IMR-90 (cell line): ENCODE measurements around the gene SLIT3. TPM values are rescaled to one million over a fixed set of nuclear protein-coding genes. Genes with fewer than 3 reads are reported as not detected.

Experiments used
- ATAC-seq: fragments of 200-7000 bp; cut with Tn5 transposase; 2 replicates; pipeline ENCODE4 v1.9.1; 2020; ENCODE audit warnings: low read depth, mild to moderate bottlenecking, moderate library complexity
- BruUV-seq: library from RNA; stranded (reverse); fragments of 400-500 nt; replicated peaks from 2 replicates; lab custom pipeline; 2021; lab: Mats Ljungman, UMichigan
- CTCF ChIA-PET: fragments of 300-600 bp; formaldehyde crosslinking; extraction: SDS; loops from one replicate; lab custom pipeline; 2021; ENCODE audit warnings: antibody characterized with exemption; lab: Yijun Ruan, JAX
- POLR2A ChIA-PET: fragments of 300-600 bp; sonication (Branson Sonifier 250); formaldehyde crosslinking; loops from one replicate; lab custom pipeline; 2022; ENCODE audit warnings: antibody characterized with exemption; ENCODE audit not compliant: unreplicated experiment; lab: Charles Lee
- DNase-seq: peaks from one replicate; pipeline ENCODE4 v3.0.0; 2013
- H2AFZ ChIP-seq: replicated peaks from 2 replicates; pipeline ENCODE3; 2013; ENCODE audit warnings: low read length, mild to moderate bottlenecking; ENCODE audit not compliant: poor library complexity
- H2AK5ac ChIP-seq: 2 replicates; pipeline ENCODE4 v1.6.1; 2013; ENCODE audit warnings: low read depth, low read length, inconsistent platforms
- H2AK9ac ChIP-seq: replicated peaks from 2 replicates; pipeline ENCODE3; 2013; ENCODE audit warnings: mild to moderate bottlenecking, low read depth, low read length, moderate library complexity; ENCODE audit not compliant: poor library complexity
- H2BK120ac ChIP-seq: 2 replicates; pipeline ENCODE4 v1.6.1; 2013; ENCODE audit warnings: low read depth, low read length, inconsistent platforms
- H2BK15ac ChIP-seq: 3 replicates; pipeline ENCODE4 v1.6.1; 2013; ENCODE audit warnings: low read depth, low read length, inconsistent platforms
- H2BK20ac ChIP-seq: 2 replicates; pipeline ENCODE4 v1.6.1; 2013; ENCODE audit warnings: low read depth, mild to moderate bottlenecking, inconsistent platforms, low read length, moderate library complexity
- H2BK5ac ChIP-seq: 2 replicates; pipeline ENCODE4 v1.6.1; 2013; ENCODE audit warnings: mild to moderate bottlenecking, low read depth, low read length, inconsistent platforms; ENCODE audit not compliant: poor library complexity, severe bottlenecking
- H3K14ac ChIP-seq: replicated peaks from 2 replicates; pipeline ENCODE4 v1.6.1; 2013; ENCODE audit warnings: low read depth, low read length, inconsistent platforms
- H3K18ac ChIP-seq: 2 replicates; pipeline ENCODE4 v1.6.1; 2013; ENCODE audit warnings: low read depth, low read length, control low read depth
- H3K23ac ChIP-seq: 2 replicates; pipeline ENCODE4 v1.6.1; 2013; ENCODE audit warnings: low read depth, low read length, inconsistent platforms
- H3K27ac ChIP-seq: 2 replicates; pipeline ENCODE4 v1.5.1; 2013; ENCODE audit warnings: mild to moderate bottlenecking, control low read depth, low read length; ENCODE audit not compliant: insufficient read depth
- H3K27me3 ChIP-seq: 2 replicates; pipeline ENCODE4 v1.6.1; 2013; ENCODE audit warnings: low read length; ENCODE audit not compliant: control insufficient read depth, insufficient read depth
- H3K36me3 ChIP-seq: 2 replicates; pipeline ENCODE4 v1.6.1; 2013; ENCODE audit warnings: low read length, mixed read lengths; ENCODE audit not compliant: control insufficient read depth, insufficient read depth
- H3K4ac ChIP-seq: 2 replicates; pipeline ENCODE4 v1.6.1; 2013; ENCODE audit warnings: low read depth, low read length, inconsistent platforms
- H3K4me1 ChIP-seq: 2 replicates; pipeline ENCODE4 v1.6.1; 2013; ENCODE audit warnings: low read length, mixed read lengths; ENCODE audit not compliant: control insufficient read depth, insufficient read depth
- H3K4me2 ChIP-seq: 2 replicates; pipeline ENCODE4 v1.6.1; 2013; ENCODE audit warnings: low read depth, mild to moderate bottlenecking, control low read depth, low read length, moderate library complexity
- H3K4me3 ChIP-seq: 2 replicates; pipeline ENCODE4 v1.5.1; 2013; ENCODE audit warnings: low read depth, mild to moderate bottlenecking, control low read depth, low read length, moderate library complexity; ENCODE audit not compliant: insufficient read depth
- H3K56ac ChIP-seq: 2 replicates; pipeline ENCODE4 v1.6.1; 2013; ENCODE audit warnings: low read length, inconsistent platforms; ENCODE audit not compliant: insufficient read depth; ENCODE audit errors: extremely low read depth
- H3K79me1 ChIP-seq, 2 experiments: 2 replicates each; pipeline ENCODE4 v1.6.1; 2013; ENCODE audit warnings: low read length in 2 of 2, inconsistent platforms in 1 of 2, low read depth in 1 of 2
- H3K9ac ChIP-seq: 2 replicates; pipeline ENCODE4 v1.6.1; 2013; ENCODE audit warnings: low read depth, low read length, control low read depth
- H3K9me1 ChIP-seq: 2 replicates; pipeline ENCODE4 v1.6.1; 2013; ENCODE audit warnings: low read length, inconsistent platforms; ENCODE audit not compliant: insufficient read depth
- H3K9me3 ChIP-seq: 2 replicates; pipeline ENCODE4 v1.6.1; 2013; ENCODE audit warnings: low read length; ENCODE audit not compliant: control insufficient read depth, insufficient read depth
- H4K20me1 ChIP-seq: 2 replicates; pipeline ENCODE4 v1.6.1; 2013; ENCODE audit warnings: low read length, inconsistent platforms; ENCODE audit not compliant: insufficient read depth
- H4K5ac ChIP-seq: 2 replicates; pipeline ENCODE4 v1.6.1; 2013; ENCODE audit warnings: mild to moderate bottlenecking, low read depth, low read length, control low read depth
- H4K8ac ChIP-seq, 2 experiments: 2 replicates each; pipeline ENCODE4 v1.6.1; 2013; ENCODE audit warnings: low read depth in 2 of 2, low read length in 2 of 2, control low read depth in 1 of 2, inconsistent platforms in 1 of 2
- H4K91ac ChIP-seq: 2 replicates; pipeline ENCODE4 v1.6.1; 2013; ENCODE audit warnings: low read depth, low read length, inconsistent platforms; ENCODE audit not compliant: insufficient read depth
- BHLHE40 ChIP-seq: fragments of 150-350 bp; IDR thresholded peaks from 2 replicates; pipeline ENCODE4 v1.6.1; 2016; ENCODE audit warnings: mild to moderate bottlenecking, low read depth, low read length
- CEBPB ChIP-seq: IDR thresholded peaks from 2 replicates; pipeline ENCODE4 v1.6.1; 2012; ENCODE audit warnings: low read depth, low read length, improper control_type of control experiment
- CHD1 ChIP-seq: IDR thresholded peaks from 2 replicates; pipeline ENCODE4 v1.6.1; 2012; ENCODE audit warnings: low read depth, low read length, improper control_type of control experiment
- CTCF ChIP-seq: conservative IDR thresholded peaks from 2 replicates; pipeline ENCODE4 v1.5.1; 2012; ENCODE audit warnings: mild to moderate bottlenecking, low read depth, low read length, improper control_type of control experiment
- FOS ChIP-seq: fragments of 150-350 bp; IDR thresholded peaks from 2 replicates; pipeline ENCODE4 v1.6.1; 2016; ENCODE audit warnings: low read depth, low read length
- MAZ ChIP-seq: IDR thresholded peaks from 2 replicates; pipeline ENCODE4 v1.6.1; 2012; ENCODE audit warnings: low read depth, mild to moderate bottlenecking, low read length, improper control_type of control experiment, moderate library complexity, borderline replicate concordance
- MXI1 ChIP-seq: IDR thresholded peaks from 2 replicates; pipeline ENCODE4 v1.6.1; 2012; ENCODE audit warnings: low read depth, mild to moderate bottlenecking, low read length, moderate library complexity, borderline replicate concordance
- NFE2L2 ChIP-seq: fragments of 150-350 bp; IDR thresholded peaks from 2 replicates; pipeline ENCODE4 v1.6.1; 2016; ENCODE audit warnings: low read depth, mild to moderate bottlenecking, low read length
- RAD21 ChIP-seq: IDR thresholded peaks from 2 replicates; pipeline ENCODE4 v1.6.1; 2012; ENCODE audit warnings: low read length, improper control_type of control experiment
- RCOR1 ChIP-seq: IDR thresholded peaks from 2 replicates; pipeline ENCODE4 v1.6.1; 2012; ENCODE audit warnings: mild to moderate bottlenecking, low read length, improper control_type of control experiment; ENCODE audit not compliant: insufficient replicate concordance
- RFX5 ChIP-seq: IDR thresholded peaks from 2 replicates; pipeline ENCODE4 v1.8.0; 2012; ENCODE audit warnings: low read depth, mild to moderate bottlenecking, low read length, moderate library complexity
- WGBS, 2 experiments: methylation state at CpG; one replicate each; pipeline versions ENCODE4 v1.1.5 to v1.1.7; 2013; ENCODE audit warnings: missing lambda C conversion rate in 2 of 2; ENCODE audit not compliant: insufficient read length in 1 of 2; ENCODE audit errors: extremely low coverage in 2 of 2; 5-methylcytosine and 5-hydroxymethylcytosine counted together
- dilution Hi-C: fragments of 300-500 bp; cut with HindIII; formaldehyde crosslinking; loops from one replicate; pipeline ENCODE4 v1.14.3; 2018; ENCODE audit warnings: low sequenced_read_pairs; ENCODE audit not compliant: unreplicated experiment
- in situ Hi-C: fragments of 300-500 bp; cut with MboI; formaldehyde crosslinking; loops from 3 replicates; pipeline ENCODE4 v1.14.3; 2019; ENCODE audit warnings: low sequenced_read_pairs, inconsistent platforms, mixed read lengths
- intact Hi-C: fragments of 100-400 bp; cut with micrococcal nuclease; formaldehyde crosslinking; loops from 2 replicates; pipeline ENCODE4 v1.10.0; 2022
- polyA plus RNA-seq, 3 experiments: library from polyadenylated mRNA; depleted of rRNA; stranded (reverse); fragments of >200 nt; gene quantifications; 2 replicates each; pipeline ENCODE4 v1.2.3, GENCODE V29; 2012; ENCODE audit warnings: low replicate concordance in 1 of 3
- total RNA-seq: library from RNA; depleted of rRNA; stranded (reverse); fragments of >200 nt; gene quantifications from 2 replicates; pipeline ENCODE4 v1.2.3, GENCODE V29; 2012
- TF ChIP-seq, protein P1 (sequence below): fragments of 150-350 bp; IDR thresholded peaks from 2 replicates; pipeline ENCODE4 v1.6.1; 2016; ENCODE audit warnings: low read depth, mild to moderate bottlenecking, low read length, moderate library complexity, borderline replicate concordance

SLIT3 gene
- total and polyA plus RNA-seq, 2 of the 4 experiments (the other 2 are of a cell fraction) = 0.18 to 0.50 TPM

GRCh38 chr5:169018925-169019324 is 282.0 kb downstream of the SLIT3 start:
- BruUV-seq = no TSS peak
- Histone ChIP-seq H4K20me1 (no peaks in the 10 kb centered on the region), H2BK20ac (no peak overlapping the region), H2BK120ac (no peak overlapping the region), H3K9me3 (no peaks in the 10 kb centered on the region), H3K56ac (no peak overlapping the region), H3K4me3 (no peak overlapping the region), H4K8ac (no peak overlapping the region), H3K27me3 (no peaks in the 10 kb centered on the region; the same call in 1 of the 2 replicates), H3K9me1 (no peaks in the 10 kb centered on the region), H2BK15ac (no peak overlapping the region), H3K9ac (no peak overlapping the region), H3K18ac (no peak overlapping the region), H4K5ac (no peak overlapping the region), H3K4me2 (no peak overlapping the region), H3K4me1 (no peaks in the 10 kb centered on the region), H3K23ac (no peak overlapping the region), H3K36me3 (no peaks in the 10 kb centered on the region), H2BK5ac (no peak overlapping the region), H2AK5ac (no peak overlapping the region), H3K4ac (no peak overlapping the region), H3K79me1 (no peaks in the 10 kb centered on the region), H2AK9ac (no peak overlapping the region), H2AFZ (no peak overlapping the region), H3K14ac (no peak overlapping the region), H3K27ac (no peak overlapping the region), H4K91ac (no peak overlapping the region)
- in situ Hi-C loops = no loop called here
- intact Hi-C loops = no loop called here
- POLR2A ChIA-PET = no interaction called here
- 0% methylated on average over 1 of the region's 6 CpGs; no CpG with 5 or more reads in 1 of the 2 experiments for WGBS, 2 experiments
- CTCF ChIA-PET = no interaction called here
- no peak for TF ChIP-seq NFE2L2
- TF ChIP-seq RCOR1 = no peak
- no peak for TF ChIP-seq CHD1
- TF ChIP-seq MAZ = no peak
- no peak for TF ChIP-seq MXI1
- TF ChIP-seq FOS = no peak
- TF ChIP-seq RAD21 = no peak
- TF ChIP-seq BHLHE40 = no peak
- TF ChIP-seq CEBPB = no peak
- TF ChIP-seq, protein P1, sequence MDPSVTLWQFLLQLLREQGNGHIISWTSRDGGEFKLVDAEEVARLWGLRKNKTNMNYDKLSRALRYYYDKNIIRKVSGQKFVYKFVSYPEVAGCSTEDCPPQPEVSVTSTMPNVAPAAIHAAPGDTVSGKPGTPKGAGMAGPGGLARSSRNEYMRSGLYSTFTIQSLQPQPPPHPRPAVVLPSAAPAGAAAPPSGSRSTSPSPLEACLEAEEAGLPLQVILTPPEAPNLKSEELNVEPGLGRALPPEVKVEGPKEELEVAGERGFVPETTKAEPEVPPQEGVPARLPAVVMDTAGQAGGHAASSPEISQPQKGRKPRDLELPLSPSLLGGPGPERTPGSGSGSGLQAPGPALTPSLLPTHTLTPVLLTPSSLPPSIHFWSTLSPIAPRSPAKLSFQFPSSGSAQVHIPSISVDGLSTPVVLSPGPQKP = no peak
- TF ChIP-seq RFX5 = no peak
- TF ChIP-seq CTCF = no peak
- ATAC-seq (no peak), DNase-seq (no peak)
- dilution Hi-C loops = no loop called here
